GM18502 (cell line): ENCODE measurements around the gene PRR14.
"Not testable (repeated sequence)": the region's sequence is repeated elsewhere in the genome, so short reads cannot be mapped to it uniquely, and the experiment has no call there.

ENCODE experiments used
- ATAC-seq: cut with Tn5 transposase; IDR thresholded peaks from one replicate; pipeline ENCODE4 v1.9.1; 2021; ENCODE audit warnings: mild to moderate bottlenecking; ENCODE audit not compliant: unreplicated experiment, poor library complexity

PRR14 gene

GRCh38 chr16:30628628-30629540 is 21.9 kb upstream of the PRR14 start:
- no peak for ATAC-seq

GRCh38 chr16:30632454-30632853 is 18.3 kb upstream of the PRR14 start:
- ATAC-seq: not testable (repeated sequence)

- no peak for ATAC-seq
Observed at GRCh38 chr16:30633526-30633925, 17.2 kb upstream of the PRR14 start.

DNA sequence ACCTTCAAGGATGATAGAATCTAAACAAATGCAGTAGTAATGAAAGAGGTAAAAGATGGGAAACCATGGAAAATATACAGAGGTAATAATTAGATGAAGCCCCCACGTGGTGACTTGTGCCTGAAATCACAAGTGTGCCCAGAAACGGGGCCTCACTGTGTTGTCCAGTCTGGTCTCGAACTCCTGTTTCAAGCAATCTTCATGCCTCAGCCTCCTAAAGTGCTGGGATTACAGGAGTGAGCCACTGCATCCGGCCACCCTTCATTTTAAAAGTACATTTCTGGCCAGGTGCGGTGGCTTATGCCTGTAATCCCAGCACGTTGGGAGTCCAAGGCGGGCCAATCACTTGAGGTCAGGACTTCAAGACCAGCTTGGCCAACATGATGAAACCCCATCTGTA is 14.2 kb upstream of the PRR14 start:
- no peak for ATAC-seq

DNA sequence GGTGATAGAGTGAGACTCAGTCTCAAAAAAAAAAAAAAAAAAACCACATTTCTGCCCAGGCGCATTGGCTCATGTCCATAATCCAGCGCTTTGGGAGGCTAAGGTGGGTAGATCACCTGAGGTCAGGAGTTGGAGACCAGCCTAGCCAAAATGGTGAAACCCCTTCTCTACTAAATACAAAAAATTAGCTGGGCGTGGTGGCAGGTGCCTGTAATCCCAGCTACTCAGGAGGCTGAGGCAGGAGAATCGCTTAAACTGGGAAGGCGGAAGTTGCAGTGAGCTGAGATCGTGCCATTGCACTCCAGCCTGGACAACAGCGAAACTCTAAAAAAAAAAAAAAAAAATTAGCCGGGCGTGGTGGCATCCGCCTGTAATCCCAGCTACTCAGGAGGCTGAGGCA is 13.6 kb upstream of the PRR14 start:
- ATAC-seq: not testable (repeated sequence)

DNA sequence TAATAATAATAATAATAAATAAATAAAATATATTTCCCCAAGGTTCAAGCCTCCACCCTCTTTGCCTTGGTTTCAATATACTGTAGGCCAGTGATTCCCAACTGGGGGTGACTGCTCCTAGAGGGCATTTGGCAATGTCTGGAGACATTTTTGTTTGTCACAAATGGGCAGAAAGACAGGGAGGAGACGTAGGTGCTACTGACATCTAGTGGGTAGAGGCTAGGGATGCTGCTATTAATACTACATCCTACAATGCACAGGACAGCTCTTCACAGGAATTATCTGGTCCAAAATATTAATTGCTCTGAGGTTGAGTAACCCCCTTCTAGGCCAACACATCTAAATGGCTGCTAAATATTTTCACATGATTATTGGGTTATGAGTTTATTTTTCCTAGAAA is 12.8 kb upstream of the PRR14 start:
- ATAC-seq: no peak

DNA sequence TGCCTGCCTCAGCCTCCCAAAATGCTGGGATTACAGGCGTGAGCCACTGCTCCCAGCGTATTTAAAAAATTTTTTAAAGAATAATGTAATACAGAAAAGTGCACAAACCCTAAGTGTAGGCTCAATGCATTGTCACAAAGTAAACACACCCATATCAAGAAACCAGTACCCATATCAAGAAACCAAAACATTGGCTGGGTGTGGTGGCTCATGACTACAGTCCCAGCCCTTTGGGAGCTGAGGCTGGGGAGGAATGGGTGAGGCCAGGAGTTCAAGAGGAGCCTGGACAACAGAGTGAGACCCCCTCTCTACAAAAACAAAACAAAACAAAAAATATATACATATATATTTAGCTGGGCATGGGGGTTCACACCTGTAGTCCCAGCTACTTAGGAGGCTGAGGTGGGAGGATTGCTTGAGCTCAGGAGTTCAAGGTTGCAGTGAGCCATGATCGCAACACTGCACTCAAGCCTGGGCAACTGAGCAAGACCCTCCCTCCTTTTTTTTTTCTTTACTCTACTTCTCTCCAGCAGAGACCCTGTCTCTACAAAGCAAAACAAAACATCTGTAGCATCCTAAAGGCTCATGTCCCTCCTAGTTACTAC is 9.3 kb upstream of the PRR14 start:
- no peak for ATAC-seq

DNA sequence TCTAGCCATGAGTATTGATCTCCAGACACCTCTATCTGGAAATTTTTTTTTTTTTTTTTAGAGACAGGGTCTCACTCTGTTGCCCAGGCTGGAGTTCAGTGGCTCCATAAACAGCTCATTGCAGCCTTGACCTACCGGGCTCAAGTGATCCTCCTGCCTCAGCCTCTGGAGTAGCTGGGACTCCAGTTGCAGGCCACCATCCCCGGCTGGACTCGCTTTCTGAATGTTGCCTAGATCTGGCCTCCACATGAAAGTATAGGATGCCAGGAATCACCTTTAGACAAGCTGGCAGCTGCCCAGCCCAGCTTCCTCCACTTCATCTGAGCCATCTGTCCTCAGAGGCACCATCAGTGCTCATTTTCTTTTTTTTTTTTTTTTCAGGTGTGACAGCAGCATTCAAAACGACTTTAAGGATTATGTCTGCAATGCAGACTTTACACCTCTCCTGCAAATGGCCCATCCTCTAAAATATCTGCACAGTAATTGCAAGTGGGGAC is 6.4 kb upstream of the PRR14 start:
- no peak for ATAC-seq

GRCh38 chr16:30645727-30646126 is 5.0 kb upstream of the PRR14 start:
- ATAC-seq: no peak

GRCh38 chr16:30647274-30647571 is 3.5 kb upstream of the PRR14 start:
- ATAC-seq: no peak

- ATAC-seq: no peak
Observed at GRCh38 chr16:30649725-30650368, 913 bp upstream of the PRR14 start.

GRCh38 chr16:30651124-30652004 is 604 bp downstream of the PRR14 start:
- peak; percentile 56 for ATAC-seq

DNA sequence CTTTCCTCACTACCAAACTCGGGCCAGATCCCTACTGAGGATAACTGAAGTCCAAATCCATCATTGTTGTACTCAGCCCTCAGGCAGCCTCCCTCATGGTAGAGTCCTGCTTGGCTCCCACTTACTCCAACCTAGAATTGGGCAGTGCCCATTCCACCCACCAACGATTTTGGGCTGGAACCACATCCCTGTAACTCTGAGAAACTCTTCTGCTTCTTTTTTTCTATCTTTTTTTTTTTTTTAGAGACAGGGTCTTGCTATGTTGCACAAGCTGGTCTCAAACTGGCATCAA is 1.2 kb downstream of the PRR14 start:
- ATAC-seq: no peak

DNA sequence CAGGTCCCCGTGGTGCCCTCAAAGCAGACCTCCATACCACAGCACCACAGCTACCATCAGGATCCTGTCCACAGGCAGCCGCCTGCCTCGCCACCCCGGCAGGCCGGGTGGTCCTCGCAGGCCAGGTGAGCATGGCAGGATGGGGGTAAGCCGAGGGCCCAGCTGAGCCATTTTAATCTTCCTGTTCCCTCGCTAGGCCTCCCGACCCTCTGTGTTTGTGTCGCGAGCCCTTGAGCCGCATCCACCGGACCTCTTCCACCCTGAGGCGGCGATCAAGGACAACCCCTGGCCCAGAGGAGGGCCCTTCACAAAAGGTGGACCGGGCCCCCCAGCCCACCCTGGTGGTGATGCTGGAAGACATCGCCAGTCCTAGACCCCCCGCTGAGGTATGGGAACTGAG is 2.0 kb downstream of the PRR14 start:
- ATAC-seq: no peak

DNA sequence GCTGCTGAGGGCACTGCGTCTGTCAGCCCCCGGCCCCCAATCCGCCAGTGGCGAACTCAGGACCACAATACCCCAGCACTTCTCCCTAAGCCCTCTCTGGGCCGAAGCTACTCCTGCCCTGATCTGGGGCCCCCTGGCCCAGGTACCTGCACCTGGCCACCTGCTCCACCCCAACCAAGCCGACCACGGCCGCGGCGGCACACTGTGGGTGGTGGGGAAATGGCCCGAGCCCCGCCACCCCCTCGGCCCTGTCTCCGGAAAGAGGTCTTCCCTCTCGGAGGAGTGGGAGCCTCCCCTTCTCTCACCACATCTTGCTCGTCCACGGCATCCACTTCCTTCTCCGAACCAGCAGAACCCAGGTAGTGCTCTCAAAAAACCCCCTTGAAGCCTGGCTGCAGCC is 4.1 kb downstream of the PRR14 start:
- no peak for ATAC-seq

GRCh38 chr16:30655815-30656347 is 5.1 kb downstream of the PRR14 start:
- no peak for ATAC-seq

DNA sequence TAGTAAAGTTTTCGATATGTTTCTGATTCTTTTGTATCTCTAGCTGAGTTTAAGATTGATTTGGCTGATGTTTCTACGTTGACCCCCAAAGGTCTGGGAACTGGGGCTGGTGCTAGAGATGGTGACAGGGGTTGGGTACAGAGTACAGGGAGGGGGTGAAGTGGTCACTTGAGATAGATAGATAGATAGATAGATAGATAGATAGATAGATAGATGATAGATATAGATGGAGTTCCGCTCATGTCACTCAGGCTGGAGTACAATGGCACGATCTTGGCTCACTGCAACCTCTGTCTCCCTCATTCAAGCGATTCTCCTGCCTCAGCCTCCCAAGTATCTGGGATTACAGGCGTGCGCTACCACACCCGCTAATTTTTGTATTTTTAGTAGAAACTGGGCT is 5.6 kb downstream of the PRR14 start:
- ATAC-seq: no peak

DNA sequence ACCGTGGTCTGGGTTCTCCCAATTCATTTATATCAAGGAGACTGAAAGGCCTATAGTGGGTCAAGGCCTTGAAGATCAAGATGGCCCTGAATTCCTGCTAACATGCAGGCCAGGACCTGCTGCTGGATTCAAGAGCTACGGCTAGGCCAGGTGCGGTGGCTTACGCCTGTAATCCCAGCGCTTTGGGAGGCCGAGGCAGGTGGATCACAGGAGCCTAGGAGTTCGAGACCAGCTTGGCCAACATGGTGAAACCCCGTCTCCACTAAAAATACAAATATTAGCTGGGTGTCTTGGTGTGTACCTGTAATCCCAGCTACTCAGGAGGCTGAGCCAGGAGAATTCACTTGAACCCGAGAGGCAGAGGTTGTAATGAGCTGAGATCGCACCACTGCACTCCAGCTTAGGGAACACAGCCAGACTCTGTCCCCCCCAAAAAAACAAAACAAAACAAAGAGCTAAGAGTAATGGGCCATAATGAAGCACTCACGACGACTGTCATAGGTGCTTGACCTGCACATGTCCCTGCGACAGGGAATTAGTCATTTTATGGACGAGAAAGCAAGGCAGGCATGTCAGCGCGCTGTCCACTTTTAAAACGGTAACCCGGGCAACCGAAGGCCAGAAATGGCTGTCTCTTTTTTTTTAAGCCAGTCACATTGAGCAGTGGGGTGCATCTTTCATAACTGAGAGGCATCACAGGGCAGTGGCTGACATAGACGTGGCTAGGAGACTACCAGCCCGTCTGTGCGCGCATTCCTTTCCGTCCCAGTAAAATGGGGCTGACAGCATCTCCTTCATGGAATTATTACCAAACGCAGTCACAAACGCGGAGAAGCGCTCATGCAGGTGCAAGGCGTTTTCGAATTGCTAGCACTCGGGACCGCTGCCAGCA is 6.5 kb downstream of the PRR14 start:
- no peak for ATAC-seq
